Activated CD4-positive, alpha-beta T cell treated with anti-CD3 and anti-CD28 coated beads, Interleukin-2, amount 10 ng/mL, durations not matched to agents 7 days and 5 days (primary cell): ENCODE measurements around the gene UNC50. TPM values are rescaled to one million over a fixed set of nuclear protein-coding genes. Genes with fewer than 3 reads are reported as not detected.

Experiments used
- CTCF ChIA-PET: fragments of 350-600 bp; sonication (Branson Sonifier 250); formaldehyde crosslinking; loops from one replicate; lab custom pipeline; 2021; ENCODE audit warnings: antibody characterized with exemption; lab: Charles Lee
- POLR2A ChIA-PET: fragments of 350-600 bp; sonication (Branson Sonifier 250); formaldehyde crosslinking; loops from one replicate; lab custom pipeline; 2021; ENCODE audit warnings: antibody characterized with exemption; lab: Charles Lee
- DNase-seq: peaks from one replicate; pipeline ENCODE4 v3.0.0-alpha.2; 2020
- H3K27ac Mint-ChIP-seq: one replicate; pipeline ENCODE4 v1.8.0; 2021; ENCODE audit warnings: mild to moderate bottlenecking, moderate library complexity, mixed read lengths
- H3K27me3 Mint-ChIP-seq: one replicate; pipeline ENCODE4 v1.8.0; 2021; ENCODE audit warnings: mixed read lengths
- H3K36me3 Mint-ChIP-seq: one replicate; pipeline ENCODE4 v1.8.0; 2021; ENCODE audit warnings: low read depth, mixed read lengths
- H3K4me1 Mint-ChIP-seq: one replicate; pipeline ENCODE4 v1.8.0; 2021; ENCODE audit warnings: mixed read lengths
- H3K4me3 Mint-ChIP-seq: one replicate; pipeline ENCODE4 v1.8.0; 2021; ENCODE audit warnings: mild to moderate bottlenecking, moderate library complexity, mixed read lengths
- H3K9me3 Mint-ChIP-seq: one replicate; pipeline ENCODE4 v1.8.0; 2021; ENCODE audit warnings: mixed read lengths
- total RNA-seq, 2 experiments: library from RNA; stranded (reverse); gene quantifications; one replicate each; pipeline ENCODE4 v1.2.3, GENCODE V29; 2021

The UNC50 gene
- total RNA-seq, 2 experiments from 2014 or later = 25.6 to 31.1 TPM

DNA sequence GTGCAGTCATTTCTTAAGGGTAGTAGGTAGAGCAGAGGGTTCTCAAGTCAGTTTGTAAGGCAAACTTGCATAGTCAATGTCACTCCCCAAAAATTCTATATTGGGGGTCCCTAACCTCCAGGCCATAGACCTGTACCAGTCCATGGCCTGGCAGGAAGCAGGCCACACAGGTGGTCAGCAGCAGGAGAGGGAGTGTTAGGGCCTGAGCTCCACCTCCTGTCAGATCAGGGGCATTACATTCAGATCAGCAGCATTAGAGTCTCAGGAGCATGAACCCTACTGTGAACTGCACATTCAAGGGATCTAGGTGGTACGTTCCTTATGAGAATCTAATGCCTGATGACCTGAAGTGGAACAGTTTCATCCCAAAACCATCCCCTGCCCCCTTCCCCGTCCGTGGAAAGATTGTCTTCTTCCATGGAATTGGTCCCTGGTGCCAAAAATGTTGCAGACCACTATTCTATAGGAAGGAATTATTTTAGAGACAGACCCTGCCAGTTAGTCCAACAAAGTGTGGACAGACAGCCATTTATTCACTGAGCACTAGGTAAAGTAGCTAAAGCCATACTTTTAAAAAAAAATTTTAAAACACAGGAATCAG, 6.8 kb upstream of the UNC50 start:
- H3K9me3 Mint-ChIP-seq = no peaks in the 10 kb centered on the region
- ChIA-PET POLR2A (no interaction called here), CTCF (interaction anchor here (0.6 to 1.8 kb wide), 4 partner anchors 10 to 441 kb away, joined by 3 to 4 read pairs (median 3); no protein-coding TSS in a partner anchor)
- H3K27ac Mint-ChIP-seq = peak overlapping the region; percentile 31
- H3K4me3 Mint-ChIP-seq = no peak overlapping the region
- H3K36me3 Mint-ChIP-seq = peaks cover 24% of the 10 kb centered on the region
- no peak for DNase-seq
- peaks cover 41% of the 10 kb centered on the region for H3K4me1 Mint-ChIP-seq
- no peaks in the 10 kb centered on the region for H3K27me3 Mint-ChIP-seq

DNA sequence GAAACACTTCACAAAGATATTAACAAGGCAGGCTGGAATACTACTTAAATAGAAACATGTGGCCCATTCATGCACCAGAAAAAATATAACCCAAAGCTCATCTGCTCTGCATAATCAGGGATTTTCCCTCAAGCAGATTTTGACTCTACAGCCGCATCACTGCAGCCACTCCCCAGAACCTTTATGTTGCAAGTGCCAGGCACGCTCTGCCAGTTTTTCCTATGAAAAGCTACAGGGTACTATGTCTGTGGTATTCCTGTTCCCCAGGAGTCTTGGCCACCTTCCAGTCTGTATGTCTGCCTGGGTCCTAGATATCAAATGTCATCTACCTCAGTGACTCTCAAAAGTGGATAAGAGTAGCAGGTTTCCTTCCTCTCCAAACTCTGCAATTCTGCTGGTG, 3.8 kb upstream of the UNC50 start:
- peaks cover 19% of the 10 kb centered on the region for H3K36me3 Mint-ChIP-seq
- H3K27ac Mint-ChIP-seq = no peak overlapping the region
- ChIA-PET CTCF (interaction anchor here (1.3 kb wide), 1 partner anchor 13 kb away, joined by 3 read pairs; no protein-coding TSS in a partner anchor), POLR2A (no interaction called here)
- H3K27me3 Mint-ChIP-seq = no peaks in the 10 kb centered on the region
- peaks cover 42% of the 10 kb centered on the region for H3K4me1 Mint-ChIP-seq
- no peak overlapping the region for H3K4me3 Mint-ChIP-seq
- no peak for DNase-seq
- no peaks in the 10 kb centered on the region for H3K9me3 Mint-ChIP-seq

- POLR2A ChIA-PET = no interaction called here
- Mint-ChIP-seq H3K27ac (no peak overlapping the region), H3K36me3 (peaks cover 17% of the 10 kb centered on the region), H3K27me3 (no peaks in the 10 kb centered on the region), H3K4me1 (peaks cover 45% of the 10 kb centered on the region), H3K9me3 (no peaks in the 10 kb centered on the region), H3K4me3 (no peak overlapping the region)
- no peak for DNase-seq
- CTCF ChIA-PET = interaction anchor here (1.3 kb wide), 1 partner anchor 13 kb away, joined by 3 read pairs; no protein-coding TSS in a partner anchor
Measured at GRCh38 chr2:98605076-98605475, 3.3 kb upstream of the UNC50 start.

DNA sequence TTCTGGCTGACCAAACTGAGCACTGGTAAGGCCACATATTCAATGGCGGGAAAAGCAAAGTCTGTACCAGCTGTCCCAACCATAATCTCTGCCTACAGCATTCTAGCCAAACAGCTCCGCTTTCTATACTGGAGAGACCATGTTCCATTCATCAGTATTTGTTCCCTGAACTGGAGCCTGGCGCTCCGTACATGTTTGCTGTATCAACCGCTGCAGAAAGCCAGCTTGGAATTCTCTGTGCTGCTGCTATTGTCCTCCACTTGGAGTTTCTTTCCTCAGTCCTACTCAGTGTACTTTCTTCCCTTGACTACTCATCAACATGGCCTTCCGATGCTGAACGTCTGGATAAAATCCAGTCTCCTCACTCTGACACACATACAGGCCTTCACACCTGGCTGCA, 2.0 kb upstream of the UNC50 start:
- ChIA-PET POLR2A (no interaction called here), CTCF (interaction anchor here (0.6 to 1.8 kb wide), 4 partner anchors 11 to 432 kb away, joined by 3 to 4 read pairs (median 3); no protein-coding TSS in a partner anchor)
- Mint-ChIP-seq H3K4me3 (no peak overlapping the region), H3K27ac (no peak overlapping the region), H3K27me3 (no peaks in the 10 kb centered on the region), H3K4me1 (peaks cover 58% of the 10 kb centered on the region), H3K36me3 (peaks cover 23% of the 10 kb centered on the region), H3K9me3 (no peaks in the 10 kb centered on the region)
- DNase-seq = no peak

GRCh38 chr2:98607104-98607503, 1.3 kb upstream of the UNC50 start:
- Mint-ChIP-seq H3K4me1 (peaks cover 63% of the 10 kb centered on the region), H3K9me3 (no peaks in the 10 kb centered on the region), H3K27me3 (no peaks in the 10 kb centered on the region), H3K4me3 (peak overlapping the region; percentile 92), H3K27ac (peak overlapping the region; percentile 95), H3K36me3 (peaks cover 24% of the 10 kb centered on the region)
- no peak for DNase-seq
- ChIA-PET POLR2A (no interaction called here), CTCF (interaction anchor here (0.6 to 1.8 kb wide), 3 partner anchors 10 to 432 kb away, joined by 3 to 4 read pairs (median 4); no protein-coding TSS in a partner anchor)

DNA sequence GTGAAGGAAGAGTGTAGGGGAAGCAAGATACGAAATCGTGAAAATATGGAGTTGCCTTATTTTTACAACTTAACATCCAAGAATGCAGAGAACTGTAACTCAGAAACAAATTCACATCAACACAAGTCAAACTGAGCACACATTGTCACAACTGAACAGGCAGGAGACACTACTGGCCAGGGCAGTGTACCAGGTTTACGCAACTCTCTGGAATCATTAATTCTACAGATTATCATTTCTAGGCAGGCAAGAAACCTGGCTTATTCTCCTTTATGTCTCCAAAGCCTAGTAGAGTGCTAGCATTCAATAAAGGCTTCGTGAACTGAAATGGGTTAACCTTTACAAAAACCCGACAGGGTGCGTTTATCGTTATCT, 661 bp upstream of the UNC50 start:
- H3K36me3 Mint-ChIP-seq = peaks cover 24% of the 10 kb centered on the region
- CTCF ChIA-PET = interaction anchor here (1.4 to 1.8 kb wide), 2 partner anchors 11 to 26 kb away, joined by 4 read pairs; no protein-coding TSS in a partner anchor

DNA sequence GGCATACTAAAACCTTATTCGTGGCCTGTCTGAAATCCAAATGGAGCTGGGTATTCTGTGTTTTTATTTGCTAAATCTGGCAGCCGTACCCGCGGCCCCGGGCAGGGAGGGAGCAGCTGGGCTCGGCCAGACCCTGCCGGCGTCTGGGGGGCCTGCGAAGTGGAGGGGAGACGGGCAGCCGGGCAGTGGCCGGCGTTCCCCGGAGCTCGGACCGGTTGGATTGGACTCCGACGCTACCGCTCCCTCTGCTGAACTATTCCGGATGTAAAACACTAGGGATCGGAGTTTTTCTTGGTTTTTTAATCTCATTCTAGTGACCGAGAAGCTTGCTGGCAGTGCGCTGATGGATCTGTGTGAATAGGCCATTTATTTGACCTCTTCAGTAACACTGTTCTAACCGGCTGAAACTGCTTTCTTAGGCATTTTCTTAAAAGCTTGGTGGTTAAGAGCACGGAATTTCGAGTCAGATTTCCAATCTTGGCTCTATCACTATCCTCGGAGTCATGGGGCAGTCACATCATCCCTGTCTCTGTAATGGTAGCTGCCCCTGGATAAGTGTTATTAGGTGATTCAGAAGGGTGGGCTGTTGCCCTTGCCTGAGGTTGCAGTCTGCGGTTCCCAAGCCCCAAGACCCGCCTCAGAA, 694 bp downstream of the UNC50 start:
- no peaks in the 10 kb centered on the region for H3K27me3 Mint-ChIP-seq
- DNase-seq = no peak
- peaks cover 34% of the 10 kb centered on the region for H3K36me3 Mint-ChIP-seq

More for the DNA sequence above, 661 bp upstream of the UNC50 start:
- no peak for DNase-seq
- Mint-ChIP-seq H3K4me3 (peak overlapping the region; percentile 92), H3K4me1 (peaks cover 63% of the 10 kb centered on the region), H3K27ac (peak overlapping the region; percentile 95), H3K9me3 (no peaks in the 10 kb centered on the region), H3K27me3 (no peaks in the 10 kb centered on the region)
- POLR2A ChIA-PET = no interaction called here

GRCh38 chr2:98614024-98614739, 5.8 kb downstream of the UNC50 start:
- Mint-ChIP-seq H3K36me3 (peaks cover 66% of the 10 kb centered on the region), H3K4me1 (peaks cover 47% of the 10 kb centered on the region), H3K27ac (peak overlapping the region; percentile 69), H3K9me3 (no peaks in the 10 kb centered on the region), H3K27me3 (no peaks in the 10 kb centered on the region), H3K4me3 (no peak overlapping the region)
- ChIA-PET CTCF (interaction anchor here (1.7 kb wide), 1 partner anchor 35 kb away, joined by 4 read pairs; no protein-coding TSS in a partner anchor), POLR2A (no interaction called here)
- no peak for DNase-seq

More for the DNA sequence above, 694 bp downstream of the UNC50 start:
- Mint-ChIP-seq H3K27ac (peak overlapping the region; percentile 95), H3K4me3 (peak overlapping the region; percentile 92), H3K4me1 (peaks cover 65% of the 10 kb centered on the region), H3K9me3 (no peaks in the 10 kb centered on the region)
- ChIA-PET CTCF (interaction anchor here (0.5 to 1.1 kb wide), 6 partner anchors 40 to 530 kb away, joined by 3 to 4 read pairs (median 3); no protein-coding TSS in a partner anchor), POLR2A (no interaction called here)

DNA sequence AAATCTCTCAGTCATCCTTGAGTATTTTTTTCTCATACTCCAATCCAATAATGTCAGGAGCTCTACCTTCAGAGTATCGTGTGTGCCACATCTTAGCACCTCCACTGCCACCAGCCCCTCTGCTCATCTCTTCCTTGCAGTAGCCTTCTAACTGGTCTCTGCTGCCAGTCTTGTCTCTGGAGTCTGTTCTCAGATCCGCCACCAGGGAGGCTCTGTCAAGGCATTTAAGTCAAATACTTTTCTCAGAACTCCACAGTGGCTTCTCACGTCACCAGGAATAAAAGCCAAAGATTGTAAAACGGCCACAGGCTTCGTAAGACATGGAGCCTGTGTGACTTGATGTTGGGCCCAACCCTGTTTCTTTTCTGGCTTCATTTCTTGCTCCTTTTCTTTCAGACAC, 7.1 kb downstream of the UNC50 start:
- H3K36me3 Mint-ChIP-seq = peaks cover 67% of the 10 kb centered on the region
- no peak overlapping the region for H3K4me3 Mint-ChIP-seq
- POLR2A ChIA-PET = no interaction called here

DNA sequence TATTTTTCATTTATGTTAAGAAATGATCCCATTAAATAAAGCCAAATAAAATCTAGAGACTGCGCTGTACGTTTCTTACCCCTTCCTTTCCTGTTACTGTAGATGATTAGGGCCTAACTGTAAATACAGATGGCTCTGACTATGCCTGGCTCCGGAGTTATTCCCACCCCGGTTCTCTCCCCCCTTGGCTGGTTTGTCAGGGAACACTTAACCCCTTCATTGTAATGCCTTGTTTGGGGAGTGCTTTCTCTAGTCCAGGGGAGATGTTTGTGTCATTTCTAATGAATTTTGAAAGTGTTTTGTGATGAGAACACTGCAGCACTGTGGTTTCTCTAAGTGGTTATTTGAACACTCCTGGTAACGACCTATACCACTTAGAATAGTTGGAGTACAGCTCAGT, 8.8 kb downstream of the UNC50 start:
- CTCF ChIA-PET = interaction anchor here (1.1 to 1.6 kb wide), 2 partner anchors 12 to 16 kb away, joined by 3 read pairs; no protein-coding TSS in a partner anchor
- Mint-ChIP-seq H3K27ac (peak overlapping the region; percentile 58), H3K4me1 (peaks cover 29% of the 10 kb centered on the region), H3K4me3 (no peak overlapping the region), H3K27me3 (no peaks in the 10 kb centered on the region), H3K36me3 (peaks cover 69% of the 10 kb centered on the region), H3K9me3 (no peaks in the 10 kb centered on the region)
- POLR2A ChIA-PET = no interaction called here
- no peak for DNase-seq

More for the DNA sequence above, 7.1 kb downstream of the UNC50 start:
- peak overlapping the region; percentile 59 for H3K27ac Mint-ChIP-seq
- H3K27me3 Mint-ChIP-seq = no peaks in the 10 kb centered on the region
- no peaks in the 10 kb centered on the region for H3K9me3 Mint-ChIP-seq
- CTCF ChIA-PET = interaction anchor here (0.6 kb wide), 1 partner anchor 1967 kb away, joined by 3 read pairs; no protein-coding TSS in a partner anchor
- no peak for DNase-seq
- peaks cover 37% of the 10 kb centered on the region for H3K4me1 Mint-ChIP-seq

GRCh38 chr2:98623657-98624056, 15.3 kb downstream of the UNC50 start:
- Mint-ChIP-seq H3K27me3 (no peaks in the 10 kb centered on the region), H3K36me3 (peaks cover 64% of the 10 kb centered on the region), H3K4me1 (peaks cover 23% of the 10 kb centered on the region), H3K27ac (peak overlapping the region; percentile 46), H3K4me3 (no peak overlapping the region), H3K9me3 (no peaks in the 10 kb centered on the region)
- CTCF ChIA-PET = interaction anchor here (0.6 to 1.1 kb wide), 2 partner anchors 11 to 516 kb away, joined by 3 read pairs; no protein-coding TSS in a partner anchor
- POLR2A ChIA-PET = no interaction called here
- DNase-seq = no peak

DNA sequence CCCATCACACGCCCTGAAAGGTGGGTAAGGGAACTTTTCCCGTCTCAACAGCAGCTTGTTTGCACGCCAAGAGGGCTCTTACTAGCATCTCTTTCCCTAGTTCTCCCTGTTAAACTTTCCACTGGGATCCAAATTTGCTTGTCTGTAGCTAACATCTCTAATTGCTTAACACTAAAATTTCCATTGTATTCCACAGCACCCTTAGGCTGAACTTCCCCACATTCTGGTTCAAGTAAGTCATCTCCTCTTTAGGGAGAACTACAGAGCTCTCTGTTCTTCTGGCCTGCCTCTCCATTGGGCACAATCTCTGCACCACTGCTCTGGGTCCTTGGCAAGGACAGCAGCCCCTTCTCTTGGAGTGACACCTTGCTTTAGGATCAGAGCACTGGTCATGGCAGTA, 24.0 kb downstream of the UNC50 start:
- no peak overlapping the region for H3K27ac Mint-ChIP-seq
- H3K27me3 Mint-ChIP-seq = no peaks in the 10 kb centered on the region
- peaks cover 68% of the 10 kb centered on the region for H3K36me3 Mint-ChIP-seq
- no peak for DNase-seq
- H3K4me1 Mint-ChIP-seq = peaks cover 25% of the 10 kb centered on the region
- H3K4me3 Mint-ChIP-seq = no peak overlapping the region
- ChIA-PET POLR2A (no interaction called here), CTCF (interaction anchor here (1.4 to 2.9 kb wide), 3 partner anchors 13 to 17 kb away, joined by 3 to 13 read pairs (median 4); no protein-coding TSS in a partner anchor)
- no peaks in the 10 kb centered on the region for H3K9me3 Mint-ChIP-seq
